GM12878 (cell line): ENCODE data around the gene CDK7. TPM values are rescaled to one million over a fixed set of nuclear protein-coding genes. Genes with fewer than 3 reads are reported as not detected.
A peak's percentile ranks its signal among the peaks of the same experiment; 100 is the strongest.
"Not testable (repeated sequence)": the region's sequence is repeated elsewhere in the genome, so short reads cannot be mapped to it uniquely, and the experiment has no call there.

Source experiments
- ATAC-seq: fragments of 200-7000 bp; cut with Tn5 transposase; 3 replicates; pipeline ENCODE4 v1.9.1; 2020; ENCODE audit warnings: mild to moderate bottlenecking, moderate library complexity
- BruUV-seq: library from RNA; stranded (reverse); fragments of 400-500 nt; replicated peaks from 2 replicates; lab custom pipeline; 2021; lab: Mats Ljungman, UMichigan
- CTCF ChIA-PET: fragments of 300-600 bp; sonication (Branson Sonifier 250); formaldehyde crosslinking; extraction: SDS; loops from one replicate; lab custom pipeline; 2021; ENCODE audit warnings: inconsistent platforms; lab: Yijun Ruan, JAX
- POLR2A ChIA-PET: fragments of 350-600 bp; formaldehyde crosslinking; extraction: SDS; loops from one replicate; lab custom pipeline; 2021; ENCODE audit warnings: inconsistent platforms; lab: Charles Lee
- RAD21 ChIA-PET: fragments of 300-600 bp; sonication (Branson Sonifier 250); formaldehyde crosslinking; loops from one replicate; lab custom pipeline; 2023; ENCODE audit warnings: antibody characterized with exemption; ENCODE audit not compliant: unreplicated experiment; lab: Charles Lee
- SMC1A ChIA-PET: fragments of 300-600 bp; sonication (Branson Sonifier 250); formaldehyde crosslinking; loops from one replicate; lab custom pipeline; 2023; ENCODE audit not compliant: unreplicated experiment, uncharacterized antibody; lab: Charles Lee
- DNase-seq: peaks from one replicate; pipeline ENCODE4 v3.0.0-alpha.2; 2011; ENCODE audit warnings: low read depth, low spot score
- FAIRE-seq: peaks from 3 replicates; lab custom pipeline; 2011; peaks lifted over from hg19 to GRCh38; lab: Jason Lieb, UNC
- H2AFZ ChIP-seq: 2 replicates; pipeline ENCODE4 v1.6.0; 2011; ENCODE audit warnings: low read depth, low read length, control low read depth; ENCODE audit not compliant: control insufficient read depth
- H3K27ac ChIP-seq: 2 replicates; pipeline ENCODE4 v1.5.1; 2011; ENCODE audit warnings: control low read depth; ENCODE audit not compliant: control insufficient read depth, insufficient read depth
- H3K27me3 ChIP-seq, 2 experiments: replicated peaks in 1 of 2; 2 replicates each; pipeline versions ENCODE4 v1.6.0 to v1.6.1; 2011; ENCODE audit warnings: low read length in 1 of 2; ENCODE audit not compliant: control insufficient read depth in 2 of 2, insufficient read depth in 2 of 2
- H3K36me3 ChIP-seq, 2 experiments: 2 replicates each; pipeline ENCODE4 v1.5.1; 2011; ENCODE audit warnings: low read length in 1 of 2; ENCODE audit not compliant: control insufficient read depth in 2 of 2, insufficient read depth in 2 of 2
- H3K4me1 ChIP-seq: 2 replicates; pipeline ENCODE4 v1.6.1; 2011; ENCODE audit warnings: mild to moderate bottlenecking, low read length, moderate library complexity, mixed read lengths; ENCODE audit not compliant: control insufficient read depth, insufficient read depth
- H3K4me2 ChIP-seq: 2 replicates; pipeline ENCODE4 v1.6.0; 2011; ENCODE audit warnings: control low read depth; ENCODE audit not compliant: control insufficient read depth, insufficient read depth
- H3K4me3 ChIP-seq: fragments of 200-600 bp; sonication (generic); 2 replicates; pipeline ENCODE4 v1.5.1; 2016
- H3K79me2 ChIP-seq: 2 replicates; pipeline ENCODE4 v1.6.0; 2011; ENCODE audit warnings: low read length; ENCODE audit not compliant: control insufficient read depth, insufficient read depth
- H3K9ac ChIP-seq: 2 replicates; pipeline ENCODE4 v1.8.0; 2011; ENCODE audit warnings: low read length, control low read depth, mixed read lengths; ENCODE audit not compliant: control insufficient read depth, insufficient read depth
- H3K9me3 ChIP-seq: replicated peaks from 3 replicates; pipeline ENCODE4 v1.5.1; 2011; ENCODE audit warnings: mild to moderate bottlenecking, low read length; ENCODE audit not compliant: control insufficient read depth, insufficient read depth
- H4K20me1 ChIP-seq: 2 replicates; pipeline ENCODE4 v1.6.0; 2011; ENCODE audit not compliant: control insufficient read depth, insufficient read depth
- BRCA1 ChIP-seq: IDR thresholded peaks from 2 replicates; pipeline ENCODE4 v1.6.1; 2011; ENCODE audit warnings: low read depth, low read length, improper control_type of control experiment
- ESRRA ChIP-seq: IDR thresholded peaks from 2 replicates; pipeline ENCODE4 v1.6.1; 2012; ENCODE audit warnings: mild to moderate bottlenecking, low read length, improper control_type of control experiment
- EZH2 ChIP-seq: IDR thresholded peaks from 2 replicates; pipeline ENCODE4 v1.6.1; 2012; ENCODE audit warnings: low read depth, mild to moderate bottlenecking, control low read depth, inconsistent platforms, low read length, borderline replicate concordance; ENCODE audit not compliant: control insufficient read depth
- LARP7 ChIP-seq: fragments of 450-650 bp; IDR thresholded peaks from 2 replicates; pipeline ENCODE4 v1.6.1; 2017; ENCODE audit warnings: mild to moderate bottlenecking
- MYC ChIP-seq: IDR thresholded peaks from 2 replicates; pipeline ENCODE4 v1.6.1; 2011; ENCODE audit warnings: mild to moderate bottlenecking, low read length, moderate library complexity, inconsistent platforms; ENCODE audit not compliant: insufficient read depth, insufficient replicate concordance, insufficient read length, severe bottlenecking
- STAT3 ChIP-seq: IDR thresholded peaks from 2 replicates; pipeline ENCODE4 v1.6.1; 2011; ENCODE audit warnings: low read depth, low read length, improper control_type of control experiment
- ZNF217 ChIP-seq: fragments of 450-650 bp; IDR thresholded peaks from 2 replicates; pipeline ENCODE4 v1.6.1; 2017; ENCODE audit warnings: antibody characterized with exemption, mild to moderate bottlenecking
- WGBS: methylation state at CpG from one replicate; pipeline ENCODE4 v1.1.6; 2016; ENCODE audit warnings: low lambda C conversion rate; ENCODE audit not compliant: insufficient replicate concordance, insufficient coverage; ENCODE audit errors: missing lambda C conversion rate; 5-methylcytosine and 5-hydroxymethylcytosine counted together
- in situ Hi-C: fragments of 300-500 bp; cut with MboI; formaldehyde crosslinking; loops from 9 replicates; pipeline ENCODE4 v1.14.3; 2018; ENCODE audit warnings: mixed read lengths
- intact Hi-C: fragments of 100-400 bp; cut with micrococcal nuclease; formaldehyde crosslinking; loops from one replicate; pipeline ENCODE4 v1.14.2; 2022; ENCODE audit not compliant: unreplicated experiment
- polyA plus RNA-seq, 11 experiments: library from polyadenylated mRNA; depleted of rRNA in 4 of 11; unstranded in 6 of 11; stranded (reverse) in 5 of 11; fragments of >200 nt; fragmentation: Nextera tagmentation in 4 of 11; fragmentation: Illumina TruSeq in 1 of 11; extraction: Ambion mirVana in 4 of 11; extraction: Trizol in 1 of 11; gene quantifications; 1 replicate in 1 of 11; 2 replicates in 10 of 11; pipeline versions ENCODE4 v1.2.1 to v1.2.3, GENCODE V29; 2011 to 2016; ENCODE audit warnings: inconsistent platforms in 2 of 11, missing spikeins in 2 of 11, low read depth in 1 of 11
- total RNA-seq, 4 experiments: library from RNA; depleted of rRNA in 3 of 4; stranded (reverse); fragments of >200 nt in 3 of 4; fragmentation: Illumina TruSeq in 1 of 4; extraction: Trizol in 1 of 4; gene quantifications; 2 replicates each; pipeline versions ENCODE4 v1.2.1 to v1.2.3, GENCODE V29; 2013 to 2021
- TF ChIP-seq, protein P1 (sequence below): IDR thresholded peaks from 2 replicates; pipeline ENCODE4 v1.6.1; 2012; ENCODE audit warnings: mild to moderate bottlenecking, low read depth, low read length

CDK7 gene
- total and polyA plus RNA-seq, 10 of the 15 experiments (the other 5 are each of a cell fraction or from before 2014, with no cell fraction given): 26.0 to 93.9 (median 43.0) TPM

GRCh38 chr5:69231281-69231680, 3.4 kb upstream of the CDK7 start (continued):
- TF ChIP-seq STAT3: no peak
- no peak for TF ChIP-seq ZNF217
- TF ChIP-seq ESRRA: no peak
- no peak for TF ChIP-seq BRCA1
- TF ChIP-seq, protein P1, sequence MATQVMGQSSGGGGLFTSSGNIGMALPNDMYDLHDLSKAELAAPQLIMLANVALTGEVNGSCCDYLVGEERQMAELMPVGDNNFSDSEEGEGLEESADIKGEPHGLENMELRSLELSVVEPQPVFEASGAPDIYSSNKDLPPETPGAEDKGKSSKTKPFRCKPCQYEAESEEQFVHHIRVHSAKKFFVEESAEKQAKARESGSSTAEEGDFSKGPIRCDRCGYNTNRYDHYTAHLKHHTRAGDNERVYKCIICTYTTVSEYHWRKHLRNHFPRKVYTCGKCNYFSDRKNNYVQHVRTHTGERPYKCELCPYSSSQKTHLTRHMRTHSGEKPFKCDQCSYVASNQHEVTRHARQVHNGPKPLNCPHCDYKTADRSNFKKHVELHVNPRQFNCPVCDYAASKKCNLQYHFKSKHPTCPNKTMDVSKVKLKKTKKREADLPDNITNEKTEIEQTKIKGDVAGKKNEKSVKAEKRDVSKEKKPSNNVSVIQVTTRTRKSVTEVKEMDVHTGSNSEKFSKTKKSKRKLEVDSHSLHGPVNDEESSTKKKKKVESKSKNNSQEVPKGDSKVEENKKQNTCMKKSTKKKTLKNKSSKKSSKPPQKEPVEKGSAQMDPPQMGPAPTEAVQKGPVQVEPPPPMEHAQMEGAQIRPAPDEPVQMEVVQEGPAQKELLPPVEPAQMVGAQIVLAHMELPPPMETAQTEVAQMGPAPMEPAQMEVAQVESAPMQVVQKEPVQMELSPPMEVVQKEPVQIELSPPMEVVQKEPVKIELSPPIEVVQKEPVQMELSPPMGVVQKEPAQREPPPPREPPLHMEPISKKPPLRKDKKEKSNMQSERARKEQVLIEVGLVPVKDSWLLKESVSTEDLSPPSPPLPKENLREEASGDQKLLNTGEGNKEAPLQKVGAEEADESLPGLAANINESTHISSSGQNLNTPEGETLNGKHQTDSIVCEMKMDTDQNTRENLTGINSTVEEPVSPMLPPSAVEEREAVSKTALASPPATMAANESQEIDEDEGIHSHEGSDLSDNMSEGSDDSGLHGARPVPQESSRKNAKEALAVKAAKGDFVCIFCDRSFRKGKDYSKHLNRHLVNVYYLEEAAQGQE: no peak
- TF ChIP-seq EZH2: no peak
- no peak for TF ChIP-seq LARP7

GRCh38 chr5:69231851-69232250, 2.8 kb upstream of the CDK7 start:
- Histone ChIP-seq H2AFZ (no peak overlapping the region), H3K27ac (no peak overlapping the region), H3K79me2 (peaks cover 13% of the 10 kb centered on the region), H3K27me3 (no peaks in the 10 kb centered on the region), H3K4me2 (no peak overlapping the region), H3K4me3 (no peak overlapping the region), H3K9me3 (no peaks in the 10 kb centered on the region), H4K20me1 (no peaks in the 10 kb centered on the region), H3K9ac (no peak overlapping the region), H3K4me1 (no peaks in the 10 kb centered on the region), H3K36me3 (no peaks in the 10 kb centered on the region; a peak in 1 of 4 replicates)
- 95% methylated on average over 2 of the region's 2 CpGs for WGBS
- no peak for FAIRE-seq
- no peak for ATAC-seq
- ChIA-PET CTCF (interaction anchor here (1.1 kb wide), 1 partner anchor 138 kb away, joined by 3 read pairs; the partner anchor contains the start of gene SLC30A5), RAD21 (no interaction called here), POLR2A (interaction anchor here (0.9 to 1.0 kb wide), 2 partner anchors 10 to 42 kb away, joined by 3 read pairs; no protein-coding TSS in a partner anchor), SMC1A (no interaction called here)
- no peak for DNase-seq
- intact Hi-C loops: loop anchor here (10.0 kb wide), 1 partner anchor 133 kb away; the partner anchor contains the start of genes AK6, RAD17 and TAF9
- BruUV-seq: no TSS peak
- no peak for TF ChIP-seq MYC
- in situ Hi-C loops: no loop called here

GRCh38 chr5:69236733-69237132, 2.0 kb downstream of the CDK7 start:
- 98% methylated on average over 9 of the region's 9 CpGs for WGBS
- peak overlapping the region; percentile 59; the same call in 1 of the 2 replicates for H3K4me2 ChIP-seq
- ChIA-PET RAD21 (interaction anchor here (0.7 kb wide), 1 partner anchor 70 kb away, joined by 3 read pairs; the partner anchor contains the start of gene CCNB1), CTCF (interaction anchor here (0.6 to 1.1 kb wide), 2 partner anchors 12 to 67 kb away, joined by 4 read pairs; no protein-coding TSS in a partner anchor), POLR2A (interaction anchor here (0.7 to 1.5 kb wide), 4 partner anchors 16 to 135 kb away, joined by 3 to 7 read pairs (median 4); a partner anchor contains a TSS), SMC1A (interaction anchor here (1.1 kb wide), 1 partner anchor 135 kb away, joined by 3 read pairs; no protein-coding TSS in a partner anchor)
- H4K20me1 ChIP-seq, in situ Hi-C loops, H3K27me3 ChIP-seq, H3K27ac ChIP-seq, H3K9ac ChIP-seq, H2AFZ ChIP-seq, DNase-seq, H3K36me3 ChIP-seq, H3K9me3 ChIP-seq, FAIRE-seq, H3K4me1 ChIP-seq, ATAC-seq, BruUV-seq: not testable (repeated sequence)
- H3K79me2 ChIP-seq: peaks cover 24% of the 10 kb centered on the region
- intact Hi-C loops: loop anchor here (5.0 to 10.0 kb wide), 2 partner anchors 128 to 144 kb away; partner anchors contain the start of genes AK6, RAD17, SLC30A5 and TAF9
- peak overlapping the region; percentile 35; the same call in 1 of the 2 replicates for H3K4me3 ChIP-seq
